ENCODE data around the gene MED17.

DNA sequence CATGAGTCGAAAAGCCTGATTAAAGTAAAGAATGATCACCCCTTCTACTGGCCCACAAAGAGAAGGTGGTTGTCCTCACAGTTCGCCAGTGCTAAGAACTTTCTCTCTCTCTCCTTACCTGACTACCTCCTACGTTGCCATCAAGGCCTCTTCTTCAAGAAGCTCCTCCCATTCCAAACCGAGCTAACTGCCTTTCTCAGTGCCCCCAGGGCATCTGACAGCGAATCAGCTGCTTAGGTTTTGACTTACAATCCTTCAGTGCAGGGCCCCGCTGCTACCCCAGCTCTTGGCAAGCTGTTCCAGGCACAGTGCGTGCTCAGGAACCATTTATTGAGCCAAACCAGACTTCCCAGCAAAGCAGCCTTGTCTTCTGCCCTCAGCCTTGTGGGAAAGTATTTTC is 60.5 kb downstream of the MED17 start:
- TF ChIP-seq, protein P1, sequence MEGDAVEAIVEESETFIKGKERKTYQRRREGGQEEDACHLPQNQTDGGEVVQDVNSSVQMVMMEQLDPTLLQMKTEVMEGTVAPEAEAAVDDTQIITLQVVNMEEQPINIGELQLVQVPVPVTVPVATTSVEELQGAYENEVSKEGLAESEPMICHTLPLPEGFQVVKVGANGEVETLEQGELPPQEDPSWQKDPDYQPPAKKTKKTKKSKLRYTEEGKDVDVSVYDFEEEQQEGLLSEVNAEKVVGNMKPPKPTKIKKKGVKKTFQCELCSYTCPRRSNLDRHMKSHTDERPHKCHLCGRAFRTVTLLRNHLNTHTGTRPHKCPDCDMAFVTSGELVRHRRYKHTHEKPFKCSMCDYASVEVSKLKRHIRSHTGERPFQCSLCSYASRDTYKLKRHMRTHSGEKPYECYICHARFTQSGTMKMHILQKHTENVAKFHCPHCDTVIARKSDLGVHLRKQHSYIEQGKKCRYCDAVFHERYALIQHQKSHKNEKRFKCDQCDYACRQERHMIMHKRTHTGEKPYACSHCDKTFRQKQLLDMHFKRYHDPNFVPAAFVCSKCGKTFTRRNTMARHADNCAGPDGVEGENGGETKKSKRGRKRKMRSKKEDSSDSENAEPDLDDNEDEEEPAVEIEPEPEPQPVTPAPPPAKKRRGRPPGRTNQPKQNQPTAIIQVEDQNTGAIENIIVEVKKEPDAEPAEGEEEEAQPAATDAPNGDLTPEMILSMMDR (conservative IDR thresholded peaks at IDR 0.05), result no peak
- TF ChIP-seq ZFX (IDR thresholded peaks at IDR 0.05), result no peak

Measured in C4-2B (cell line).